Lung microvascular endothelial cell (primary cell): Measurements from ENCODE around the gene DLX4. TPM values are rescaled to one million over a fixed set of nuclear protein-coding genes. Genes with fewer than 3 reads are reported as not detected.
A peak's percentile ranks its signal among the peaks of the same experiment; 100 is the strongest.

Source experiments
- DNase-seq, 2 donors: peaks; one replicate each; pipeline versions ENCODE4 v3.0.0 to v3.0.0-alpha.2; 2010; ENCODE audit warnings: low read depth in 2 of 2
- total RNA-seq: library from RNA; depleted of rRNA; stranded (reverse); fragments of >200 nt; gene quantifications from 2 replicates; pipeline ENCODE4 v1.2.1, GENCODE V29; 2014

Gene DLX4
- total RNA-seq, 1 donor from 2014 or later: not detected

- no peak for DNase-seq
Observed at GRCh38 chr17:49987290-49987585, 18.2 kb downstream of the DLX4 start.

GRCh38 chr17:49987681-49988441 is 18.9 kb downstream of the DLX4 start:
- DNase-seq: no peak

- no peak for DNase-seq
Observed at GRCh38 chr17:49989518-49989880, 20.5 kb downstream of the DLX4 start.

GRCh38 chr17:49990331-49990730 is 21.3 kb downstream of the DLX4 start:
- DNase-seq: no peak

- DNase-seq: no peak
Observed at GRCh38 chr17:49990921-49991320, 21.9 kb downstream of the DLX4 start.

GRCh38 chr17:49991409-49991808 is 22.4 kb downstream of the DLX4 start:
- no peak for DNase-seq

- DNase-seq: no peak
Observed at GRCh38 chr17:49992191-49992932, 23.4 kb downstream of the DLX4 start.

- no peak for DNase-seq
Observed at GRCh38 chr17:49992933-49993422, 24.0 kb downstream of the DLX4 start.

- peak in 1 of 2 donors; percentile 26 for DNase-seq
Observed at GRCh38 chr17:49993423-49994060, 24.6 kb downstream of the DLX4 start.

GRCh38 chr17:49994085-49995054 is 25.4 kb downstream of the DLX4 start:
- no peak for DNase-seq

- peak; percentile 57 to 77 for DNase-seq
Observed at GRCh38 chr17:49995055-49995738, 26.2 kb downstream of the DLX4 start, which contains the start of gene DLX3. DLX3 (minus strand) TSS chr17:49995224; CDS start chr17:49994998, 226 bp downstream.

- no peak for DNase-seq
Observed at GRCh38 chr17:49996121-49996494, 27.1 kb downstream of the DLX4 start.

GRCh38 chr17:49996495-49997300 is 27.7 kb downstream of the DLX4 start:
- peak; percentile 24 to 55 for DNase-seq

- no peak for DNase-seq
Observed at GRCh38 chr17:49997301-49997650, 28.3 kb downstream of the DLX4 start.

- peak; percentile 83 to 90 for DNase-seq
Observed at GRCh38 chr17:49997773-49998703, 29.0 kb downstream of the DLX4 start.

- no peak for DNase-seq
Observed at GRCh38 chr17:49998836-49999511, 30.0 kb downstream of the DLX4 start.

GRCh38 chr17:50003911-50004310 is 34.9 kb downstream of the DLX4 start:
- peak in 1 of 2 donors; percentile 22 for DNase-seq

GRCh38 chr17:50009282-50009681 is 40.3 kb downstream of the DLX4 start:
- DNase-seq: no peak
